Testis (tissue), 3 donors: Measurements from ENCODE around the gene VENTX. TPM values are rescaled to one million over a fixed set of nuclear protein-coding genes. Genes with fewer than 3 reads are reported as not detected.

Source experiments
- DNase-seq: peaks from one replicate; pipeline ENCODE4 v3.0.0-alpha.2; 2019
- H3K27ac ChIP-seq, 2 donors: fragments of 200-600 bp; sonication (generic); one replicate each; pipeline ENCODE4 v1.5.1; 2019
- H3K27me3 ChIP-seq: fragments of 200-600 bp; sonication (generic); one replicate; pipeline ENCODE4 v1.5.1; 2019
- H3K36me3 ChIP-seq: fragments of 200-600 bp; sonication (generic); one replicate; pipeline ENCODE4 v1.5.1; 2017; ENCODE audit warnings: low read depth; ENCODE audit errors: missing control alignments
- H3K4me1 ChIP-seq: fragments of 200-600 bp; sonication (generic); one replicate; pipeline ENCODE4 v1.5.1; 2019
- H3K4me3 ChIP-seq, 2 donors: fragments of 200-600 bp; sonication (generic); one replicate each; pipeline ENCODE4 v1.5.1; 2017 to 2019
- H3K9me3 ChIP-seq: fragments of 200-600 bp; sonication (generic); one replicate; pipeline ENCODE4 v1.5.1; 2017
- POLR2A ChIP-seq: fragments of 450-650 bp; IDR thresholded peaks from one replicate; pipeline ENCODE4 v1.6.1; 2017; ENCODE audit warnings: antibody characterized with exemption, mild to moderate bottlenecking, moderate library complexity
- WGBS, 2 donors: methylation state at CpG; one replicate each; pipeline ENCODE4 v1.1.5; 2018; 5-methylcytosine and 5-hydroxymethylcytosine counted together
- intact Hi-C: fragments of 100-400 bp; cut with DNase I; formaldehyde crosslinking; loops from one replicate; pipeline ENCODE4 v1.15.1; 2023; ENCODE audit warnings: low total_unique reads
- polyA plus RNA-seq: library from polyadenylated mRNA; stranded (reverse); fragments of 350-450 nt; fragmentation: Illumina TruSeq; extraction: RNeasy Lipid Tissue Mini Kit (QIAGEN cat#74804); gene quantifications from one replicate; pipeline ENCODE4 v1.2.3, GENCODE V29; 2014; ENCODE audit warnings: low read depth, low replicate concordance; ENCODE audit not compliant: insufficient read depth
- total RNA-seq, 2 donors: library from RNA; depleted of rRNA; stranded (reverse); fragments of >200 nt; gene quantifications; one replicate each; pipeline ENCODE4 v1.2.3, GENCODE V29; 2016
- TF ChIP-seq, protein P1 (sequence below), 3 experiments: fragments of 450-650 bp in 2 of 3; fragments of 200-600 bp in 1 of 3; sonication (generic) in 1 of 3; IDR thresholded peaks; one replicate each; pipeline ENCODE4 v1.5.1; 2016 to 2019; ENCODE audit warnings: antibody characterized with exemption in 3 of 3, mild to moderate bottlenecking in 2 of 3, moderate library complexity in 1 of 3

The VENTX gene
- total and polyA plus RNA-seq, 3 donors from 2014 or later, result 1.5 to 3.5 (median 2.2) TPM

DNA sequence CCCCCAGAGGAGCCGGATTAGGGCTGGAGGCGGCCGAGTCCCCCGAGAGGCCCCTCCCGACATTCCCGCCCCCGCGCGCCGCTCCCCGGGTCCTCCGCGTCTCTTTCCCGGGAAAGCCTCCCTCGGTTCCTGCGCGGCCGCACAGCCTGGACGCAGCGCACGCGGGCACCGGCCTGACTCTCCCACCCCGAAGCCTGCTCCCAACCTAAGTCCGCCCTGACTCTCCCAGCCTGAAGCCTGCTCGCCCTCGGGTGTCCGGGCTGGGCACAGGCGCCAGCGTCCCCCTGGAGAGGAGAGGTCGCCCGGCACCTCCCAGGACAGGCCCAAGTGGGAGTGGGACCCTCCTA, 441 bp upstream of the VENTX start:
- WGBS, 2 donors, result 0 to 3% methylated on average over 1 to 27 of the region's 32 CpGs
- no peak for DNase-seq
- peak overlapping the region in 1 of 2 donors; percentile 49 for H3K4me3 ChIP-seq
- H3K36me3 ChIP-seq, result no peaks in the 10 kb centered on the region
- peaks cover 6% of the 10 kb centered on the region for H3K4me1 ChIP-seq
- TF ChIP-seq, protein P1, sequence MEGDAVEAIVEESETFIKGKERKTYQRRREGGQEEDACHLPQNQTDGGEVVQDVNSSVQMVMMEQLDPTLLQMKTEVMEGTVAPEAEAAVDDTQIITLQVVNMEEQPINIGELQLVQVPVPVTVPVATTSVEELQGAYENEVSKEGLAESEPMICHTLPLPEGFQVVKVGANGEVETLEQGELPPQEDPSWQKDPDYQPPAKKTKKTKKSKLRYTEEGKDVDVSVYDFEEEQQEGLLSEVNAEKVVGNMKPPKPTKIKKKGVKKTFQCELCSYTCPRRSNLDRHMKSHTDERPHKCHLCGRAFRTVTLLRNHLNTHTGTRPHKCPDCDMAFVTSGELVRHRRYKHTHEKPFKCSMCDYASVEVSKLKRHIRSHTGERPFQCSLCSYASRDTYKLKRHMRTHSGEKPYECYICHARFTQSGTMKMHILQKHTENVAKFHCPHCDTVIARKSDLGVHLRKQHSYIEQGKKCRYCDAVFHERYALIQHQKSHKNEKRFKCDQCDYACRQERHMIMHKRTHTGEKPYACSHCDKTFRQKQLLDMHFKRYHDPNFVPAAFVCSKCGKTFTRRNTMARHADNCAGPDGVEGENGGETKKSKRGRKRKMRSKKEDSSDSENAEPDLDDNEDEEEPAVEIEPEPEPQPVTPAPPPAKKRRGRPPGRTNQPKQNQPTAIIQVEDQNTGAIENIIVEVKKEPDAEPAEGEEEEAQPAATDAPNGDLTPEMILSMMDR (IDR thresholded peaks at IDR 0.05), result no peak
- no peak for TF ChIP-seq POLR2A
- no peaks in the 10 kb centered on the region for H3K9me3 ChIP-seq
- intact Hi-C loops, result no loop called here
- no peak overlapping the region for H3K27ac ChIP-seq
- H3K27me3 ChIP-seq, result no peaks in the 10 kb centered on the region

- 60 to 61% methylated on average over 13 to 15 of the region's 15 CpGs for WGBS, 2 donors
- H3K36me3 ChIP-seq, result no peaks in the 10 kb centered on the region
- DNase-seq, result no peak
- peak overlapping the region in 1 of 2 donors; percentile 49 for H3K4me3 ChIP-seq
- no peaks in the 10 kb centered on the region for H3K9me3 ChIP-seq
- TF ChIP-seq, protein P1 (IDR thresholded peaks at IDR 0.05), result no peak
- no peak for TF ChIP-seq POLR2A
- intact Hi-C loops, result no loop called here
- no peaks in the 10 kb centered on the region for H3K27me3 ChIP-seq
- no peak overlapping the region for H3K27ac ChIP-seq
- H3K4me1 ChIP-seq, result peaks cover 6% of the 10 kb centered on the region
These were observed 780 bp downstream of the VENTX start for GRCh38 chr10:133238466-133238804.

- H3K27ac ChIP-seq, result no peak overlapping the region
- TF ChIP-seq, protein P1 (IDR thresholded peaks at IDR 0.05), result no peak
- no peak for TF ChIP-seq POLR2A
- no peaks in the 10 kb centered on the region for H3K27me3 ChIP-seq
- H3K36me3 ChIP-seq, result no peaks in the 10 kb centered on the region
- H3K9me3 ChIP-seq, result no peaks in the 10 kb centered on the region
- intact Hi-C loops, result no loop called here
- DNase-seq, result no peak
- peaks cover 6% of the 10 kb centered on the region for H3K4me1 ChIP-seq
- no peak overlapping the region for H3K4me3 ChIP-seq
- 70 to 88% methylated on average over 15 of the region's 15 CpGs for WGBS, 2 donors
These were observed 2.3 kb downstream of the VENTX start for GRCh38 chr10:133239990-133240389.

DNA sequence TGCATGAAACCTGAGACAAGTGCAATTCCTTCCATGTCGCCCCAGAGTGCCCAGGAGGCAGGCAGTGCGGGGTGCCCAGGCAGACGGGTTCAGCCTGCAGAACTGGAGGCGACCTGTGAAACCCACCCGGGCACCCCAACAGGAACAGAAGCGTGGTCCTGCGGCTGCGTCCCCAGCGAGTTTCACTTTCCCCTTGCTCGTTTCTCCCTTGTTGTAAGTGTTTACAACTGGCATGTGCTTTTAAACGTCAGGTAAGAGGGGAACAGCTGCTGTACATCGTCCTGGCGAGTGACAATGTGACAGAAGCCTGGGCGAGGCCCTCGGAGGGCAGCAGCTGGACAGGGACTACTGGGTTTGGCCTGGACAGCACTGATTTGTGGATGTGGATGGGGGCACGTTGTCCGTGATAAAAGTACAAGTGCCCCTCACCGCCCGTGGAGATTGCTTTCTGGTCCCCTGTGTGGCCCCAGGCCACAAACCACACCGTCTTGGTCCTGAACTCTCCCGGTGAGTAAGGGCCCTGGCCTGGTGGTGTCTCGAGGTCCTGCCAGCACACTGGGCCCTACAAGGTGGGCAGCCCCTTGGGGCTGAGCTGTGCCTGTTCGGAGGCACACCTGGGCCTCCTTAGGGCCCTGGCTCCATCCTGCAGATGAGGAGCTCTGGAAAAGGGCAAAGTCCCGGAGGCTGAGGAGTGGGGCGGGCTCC, 4.0 kb downstream of the VENTX start:
- TF ChIP-seq, protein P1 (IDR thresholded peaks at IDR 0.05), result no peak
- TF ChIP-seq POLR2A, result no peak
- no peak overlapping the region for H3K27ac ChIP-seq
- no peaks in the 10 kb centered on the region for H3K9me3 ChIP-seq
- H3K4me1 ChIP-seq, result peaks cover 6% of the 10 kb centered on the region
- intact Hi-C loops, result no loop called here
- H3K36me3 ChIP-seq, result no peaks in the 10 kb centered on the region
- no peak for DNase-seq
- H3K4me3 ChIP-seq, result no peak overlapping the region
- H3K27me3 ChIP-seq, result no peaks in the 10 kb centered on the region
- 81 to 90% methylated on average over 15 to 25 of the region's 25 CpGs for WGBS, 2 donors
